ENCODE data around the gene PTPRB.
"Not testable (repeated sequence)": the region's sequence is repeated elsewhere in the genome, so short reads cannot be mapped to it uniquely, and the experiment has no call there.

The PTPRB gene

DNA sequence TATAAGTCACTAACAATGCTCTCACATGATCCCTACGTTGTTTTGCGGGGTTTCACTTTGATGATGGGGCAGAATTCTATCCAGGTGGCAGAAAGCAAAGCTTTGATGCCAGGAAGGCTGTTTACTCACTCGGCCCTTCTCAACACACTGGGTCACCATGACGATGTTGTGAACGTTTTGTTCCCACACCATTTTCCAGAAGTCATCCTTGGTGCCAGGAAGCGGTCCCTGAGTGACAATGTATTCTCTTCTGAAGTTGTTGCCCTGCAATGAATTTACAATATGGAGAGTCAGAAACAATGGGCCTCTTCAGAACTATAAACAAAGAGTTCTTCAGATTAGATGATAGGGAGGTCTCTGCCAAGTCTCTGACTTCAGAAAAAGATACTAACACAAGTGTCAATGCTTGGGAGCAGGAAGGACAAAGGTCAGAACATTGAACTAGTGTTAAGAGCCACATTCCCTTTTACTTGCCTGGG is 101.3 kb downstream of the PTPRB start:
- DNase-seq, result no peak

- DNase-seq, result no peak
Measured at GRCh38 chr12:70534466-70534865, 102.8 kb downstream of the PTPRB start.

- no peak for DNase-seq
Measured at GRCh38 chr12:70529647-70530046, 107.6 kb downstream of the PTPRB start.

DNA sequence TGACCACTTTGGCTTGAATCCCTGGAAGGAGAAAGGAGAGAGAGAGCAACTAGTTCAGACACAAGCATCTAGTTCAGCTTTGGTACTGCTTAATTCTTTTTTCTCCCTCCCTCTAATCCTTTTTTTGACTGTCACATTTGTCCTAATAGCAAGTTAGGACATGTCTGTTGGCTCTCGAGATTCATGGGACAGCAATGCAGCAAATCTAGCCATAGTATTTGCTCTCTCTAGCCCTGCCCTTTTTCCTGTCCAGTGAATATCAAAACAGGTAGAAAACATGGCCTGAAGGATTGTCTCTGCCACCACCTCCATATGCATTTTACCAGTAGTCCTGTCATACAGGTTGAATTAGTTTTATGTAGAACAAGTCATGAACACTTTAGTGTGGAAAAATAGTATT is 116.4 kb downstream of the PTPRB start:
- no peak for DNase-seq

DNA sequence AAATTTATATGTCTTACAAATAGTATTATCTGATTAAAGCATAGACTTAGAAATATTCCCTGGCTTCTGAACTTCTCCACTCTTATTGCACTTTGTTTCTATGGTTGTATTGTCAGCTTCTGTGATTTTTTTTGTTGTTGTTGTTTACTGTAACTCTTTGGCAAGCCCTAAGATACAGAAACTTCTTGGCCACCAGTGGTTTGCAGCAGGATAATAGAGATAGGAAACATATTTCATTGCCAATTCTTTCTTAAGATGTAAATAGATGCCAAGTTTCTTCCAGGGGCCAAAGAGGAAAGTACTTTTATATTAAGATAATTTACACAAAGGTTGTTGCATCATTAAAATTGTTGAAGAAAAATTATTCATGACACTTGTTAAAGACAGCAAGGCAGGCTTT is 123.8 kb downstream of the PTPRB start:
- DNase-seq, result no peak

GRCh38 chr12:70508178-70508577 is 129.1 kb downstream of the PTPRB start:
- no peak for DNase-seq

GRCh38 chr12:70507442-70507841 is 129.8 kb downstream of the PTPRB start:
- no peak for DNase-seq

DNA sequence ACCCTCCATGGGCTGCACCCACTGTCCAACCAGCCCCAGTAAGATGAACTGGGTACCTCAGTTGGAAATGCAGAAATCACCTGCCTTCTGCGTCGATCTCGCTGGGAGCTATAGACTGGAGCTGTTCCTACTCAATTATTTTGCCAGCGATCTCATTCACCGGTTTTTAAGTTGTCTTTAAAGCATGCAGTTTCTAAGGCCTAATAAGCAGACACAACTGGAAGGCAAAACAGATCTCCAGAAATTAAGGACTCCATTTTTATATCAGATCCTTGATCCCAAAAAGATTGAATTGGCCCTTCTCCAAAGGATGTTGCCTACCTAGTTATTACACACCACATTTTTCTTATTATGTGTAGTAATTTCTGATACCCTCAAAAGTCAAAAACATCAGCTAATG is 139.7 kb downstream of the PTPRB start:
- DNase-seq, result no peak

DNA sequence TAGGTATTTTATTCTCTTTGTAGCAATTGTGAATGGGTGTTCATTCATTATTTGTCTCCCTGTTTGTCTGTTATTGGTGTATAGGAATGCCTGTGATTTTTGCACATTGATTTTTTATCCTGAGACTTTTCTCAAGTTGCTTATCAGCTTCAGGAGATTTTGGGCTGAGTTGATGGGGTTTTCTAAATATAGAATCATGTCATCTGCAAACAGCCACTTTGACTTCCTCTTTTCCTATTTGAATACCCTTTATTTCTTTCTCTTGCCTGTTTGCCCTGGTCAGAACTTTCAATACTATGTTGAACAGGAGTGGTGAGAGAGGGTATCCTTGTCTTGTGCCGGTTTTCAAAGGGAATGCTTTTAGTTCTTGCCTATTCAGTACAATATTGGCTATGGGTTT is 144.3 kb downstream of the PTPRB start:
- not testable (repeated sequence) for DNase-seq

- not testable (repeated sequence) for DNase-seq
Measured at GRCh38 chr12:70490928-70491327, 146.3 kb downstream of the PTPRB start.

- no peak for DNase-seq
Measured at GRCh38 chr12:70487440-70487839, 149.8 kb downstream of the PTPRB start.

GRCh38 chr12:70486588-70486987 is 150.6 kb downstream of the PTPRB start:
- no peak for DNase-seq

DNA sequence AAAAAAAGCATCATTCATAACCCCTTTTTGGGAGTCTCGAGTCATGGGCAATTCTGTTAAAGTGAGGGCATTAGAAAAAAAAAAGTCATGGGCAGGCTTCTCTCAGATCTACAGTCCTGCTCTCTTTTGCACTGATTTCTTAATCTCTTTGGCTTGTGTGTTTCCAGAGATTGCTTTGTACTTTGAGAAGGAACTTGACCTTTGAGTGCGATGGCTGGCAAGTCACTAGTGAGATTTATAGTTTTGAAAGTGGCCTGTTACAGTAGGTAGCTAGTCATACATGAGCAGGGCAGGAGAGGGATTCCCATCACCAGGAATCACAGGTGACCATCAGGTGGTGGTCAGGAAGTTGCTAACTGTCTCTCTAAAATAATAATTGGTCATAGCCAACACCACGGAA is 151.5 kb downstream of the PTPRB start:
- DNase-seq, result no peak

DNA sequence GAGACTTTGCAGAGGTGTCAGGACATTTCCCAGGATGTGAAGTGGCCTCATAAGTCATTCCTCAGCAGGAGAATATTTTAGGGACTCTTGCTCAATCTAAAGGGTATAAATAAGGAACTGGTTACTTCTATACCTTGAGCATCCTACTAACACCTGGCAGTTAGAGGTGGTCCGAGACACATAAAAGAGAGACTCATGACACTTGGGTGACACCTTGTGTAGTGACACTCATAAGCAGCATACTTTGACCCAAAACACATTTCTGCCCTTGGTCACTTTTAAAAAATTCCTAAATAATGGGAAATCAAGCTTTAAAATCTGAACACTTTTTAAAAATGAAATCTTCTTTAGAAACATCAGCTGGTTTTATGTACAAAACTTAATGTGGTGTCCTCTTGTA is 152.8 kb downstream of the PTPRB start:
- no peak for DNase-seq

GRCh38 chr12:70482764-70483163 is 154.5 kb downstream of the PTPRB start:
- no peak for DNase-seq

DNA sequence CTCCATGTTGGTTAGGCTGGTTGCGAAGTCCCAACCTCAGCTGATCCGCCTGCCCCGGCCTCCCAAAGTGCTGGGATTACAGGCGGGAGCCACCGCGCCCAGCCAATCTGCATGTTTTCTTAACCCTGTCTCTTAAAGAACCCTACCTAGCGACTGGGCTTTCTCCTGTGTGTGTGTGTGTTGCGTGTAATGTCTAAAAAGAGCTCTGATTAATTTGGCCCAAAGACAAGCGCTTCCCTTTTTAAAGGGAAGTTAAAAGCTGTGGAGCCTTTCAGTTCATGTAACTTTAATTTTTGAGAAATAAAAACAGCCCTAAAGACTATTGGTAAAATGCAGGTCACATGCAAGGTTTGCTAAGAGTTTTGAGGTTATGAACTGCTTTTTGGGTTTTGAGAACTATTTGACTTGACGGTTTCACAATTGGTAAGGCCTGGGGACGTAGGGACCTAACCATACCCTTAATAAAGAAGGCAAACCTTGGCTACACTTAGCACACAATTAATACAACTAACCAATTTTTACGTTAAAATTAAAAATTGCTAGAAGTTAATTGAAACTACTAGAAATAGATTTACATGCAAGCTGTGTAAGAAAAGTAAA is 167.9 kb downstream of the PTPRB start:
- no peak for DNase-seq

DNA sequence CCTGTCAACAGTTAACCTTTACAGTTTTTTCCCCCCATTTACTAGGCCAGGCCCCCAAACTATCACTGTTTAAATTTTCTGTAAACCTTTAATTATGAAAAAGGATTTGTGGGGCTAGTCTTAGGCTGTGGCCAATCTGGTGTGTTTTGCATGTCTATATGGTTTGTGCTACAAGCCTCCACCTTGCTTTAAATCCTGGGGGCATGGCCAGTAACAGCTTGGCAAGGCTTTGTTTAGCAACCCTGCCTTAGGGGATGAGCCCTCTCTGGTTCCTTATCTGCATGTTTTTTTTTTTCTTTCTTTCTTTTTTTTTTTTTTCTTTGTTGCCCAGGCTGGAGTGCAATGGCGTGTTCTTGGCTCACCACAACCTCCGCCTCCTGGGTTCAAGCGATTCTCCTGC is 168.5 kb downstream of the PTPRB start:
- DNase-seq, result no peak

- no peak for DNase-seq
Measured at GRCh38 chr12:70467918-70468733, 169.1 kb downstream of the PTPRB start.

DNA sequence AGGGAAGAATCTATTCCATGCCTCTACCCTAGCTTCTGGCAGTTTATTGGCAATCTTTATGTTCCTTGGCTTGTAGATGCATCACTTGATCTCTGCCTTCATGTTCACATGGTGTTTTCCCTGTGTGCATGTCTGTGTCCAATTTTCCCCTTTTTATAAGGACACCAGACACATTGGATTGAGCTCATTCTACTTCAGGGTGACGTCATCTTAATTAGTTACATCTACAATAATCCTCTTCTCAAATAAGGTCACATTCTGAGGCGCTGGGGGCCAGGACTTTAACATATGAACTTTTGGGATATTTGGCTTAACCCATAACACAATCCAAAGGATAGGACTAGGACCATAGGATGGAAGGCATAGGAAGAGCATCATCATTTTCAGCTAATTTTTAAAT is 169.8 kb downstream of the PTPRB start:
- DNase-seq, result no peak

DNA sequence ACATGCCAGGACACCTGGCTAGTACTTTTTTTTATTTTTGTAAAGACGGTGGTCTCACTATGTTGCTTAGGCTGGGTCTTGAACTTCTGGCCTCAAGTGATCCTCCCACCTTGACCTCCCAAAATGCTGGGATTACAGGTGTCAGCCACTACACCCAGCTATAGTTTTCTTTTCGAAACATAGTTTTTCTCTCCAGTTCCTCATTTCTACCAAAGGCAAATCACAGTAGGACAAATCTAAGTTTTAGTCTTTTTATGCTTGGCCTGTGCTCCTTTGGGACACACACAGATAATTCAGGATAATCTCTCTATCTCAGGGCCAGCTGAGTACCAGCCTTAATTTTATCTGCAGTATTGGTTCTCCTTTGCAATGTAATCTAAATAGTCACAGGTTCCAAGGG is 170.5 kb downstream of the PTPRB start:
- no peak for DNase-seq

Measured in femur (tissue), 1 donor.